Left lung (tissue), 10 donors: Measurements from ENCODE around the gene PDLIM5. TPM values are rescaled to one million over a fixed set of nuclear protein-coding genes. Genes with fewer than 3 reads are reported as not detected.

Source experiments
- ATAC-seq: fragments of 200-7000 bp; cut with Tn5 transposase; one replicate; pipeline ENCODE4 v1.9.1; 2020; ENCODE audit warnings: moderate library complexity
- DNase-seq, 4 donors: peaks; one replicate each; pipeline ENCODE4 v3.0.0-alpha.2; 2013 to 2020
- H3K27ac ChIP-seq, 2 donors: fragments of 200-600 bp; sonication (generic) in 1 of 2; one replicate each; pipeline versions ENCODE4 v1.5.0 to v1.8.0; 2020 to 2021
- H3K27me3 ChIP-seq, 2 donors: fragments of 200-600 bp; sonication (generic) in 1 of 2; one replicate each; pipeline versions ENCODE4 v1.5.0 to v1.8.0; 2020 to 2021
- H3K36me3 ChIP-seq, 2 donors: fragments of 200-600 bp; sonication (generic) in 1 of 2; one replicate each; pipeline versions ENCODE4 v1.5.0 to v1.8.0; 2020 to 2021
- H3K4me1 ChIP-seq, 2 donors: fragments of 200-600 bp; one replicate each; pipeline ENCODE4 v1.8.0; 2021
- H3K4me3 ChIP-seq, 2 donors: fragments of 200-600 bp; sonication (generic) in 1 of 2; one replicate each; pipeline versions ENCODE4 v1.5.0 to v1.8.0; 2020 to 2021; ENCODE audit warnings: mild to moderate bottlenecking in 1 of 2
- H3K9me3 ChIP-seq, 2 donors: fragments of 200-600 bp; sonication (generic) in 1 of 2; one replicate each; pipeline versions ENCODE4 v1.5.0 to v1.8.0; 2020 to 2021
- CTCF ChIP-seq, 2 donors: fragments of 200-600 bp; sonication (generic) in 1 of 2; IDR thresholded peaks; one replicate each; pipeline versions ENCODE4 v1.5.0 to v1.8.0; 2021; ENCODE audit warnings: antibody characterized with exemption in 2 of 2
- intact Hi-C, 2 donors: fragments of 100-400 bp; cut with DNase I; formaldehyde crosslinking; loops; one replicate each; pipeline versions ENCODE4 v1.11.2 to v1.14.2; 2022
- polyA plus RNA-seq, 6 donors: library from polyadenylated mRNA; unstranded; fragments of 120-200 nt; gene quantifications; one replicate each; pipeline ENCODE4 v1.2.1, GENCODE V29; 2013; ENCODE audit not compliant: insufficient read length in 6 of 6
- total RNA-seq, 2 donors: library from RNA; stranded (reverse); fragmentation: NEBNext Ultra II Directional; extraction: Animal tissue kit (Norgen Biotek cat#: 25700); gene quantifications; one replicate each; pipeline ENCODE4 v1.2.1, GENCODE V29; 2021
- donor health status: DM: no; HTN: yes; CAD: no.
- donor health status: DM: no; HTN: no; CAD: no.

PDLIM5 gene
- total and polyA plus RNA-seq, 8 donors = 18.3 to 105 (median 20.3) TPM

- Histone ChIP-seq H3K27ac (no peak overlapping the region), H3K9me3 (no peaks in the 10 kb centered on the region), H3K4me1 (peaks cover 12 to 53% of the 10 kb centered on the region in 2 donors), H3K4me3 (no peak overlapping the region), H3K27me3 (no peaks in the 10 kb centered on the region), H3K36me3 (no peaks in the 10 kb centered on the region)
- DNase-seq (no peak), ATAC-seq (no peak)
- TF ChIP-seq CTCF (IDR thresholded peaks at IDR 0.05) = no peak
- intact Hi-C loops = no loop called here
Observed at GRCh38 chr4:94537921-94538628, 86.3 kb downstream of the PDLIM5 start.

- H3K4me1 ChIP-seq = peaks cover 12 to 33% of the 10 kb centered on the region in 2 donors
- no peak for ATAC-seq
- H3K9me3 ChIP-seq = no peaks in the 10 kb centered on the region
- intact Hi-C loops = no loop called here
- no peaks in the 10 kb centered on the region for H3K27me3 ChIP-seq
- TF ChIP-seq CTCF (IDR thresholded peaks at IDR 0.05) = no peak
- DNase-seq = no peak
- H3K4me3 ChIP-seq = no peak overlapping the region
- H3K27ac ChIP-seq = no peak overlapping the region
- no peaks in the 10 kb centered on the region for H3K36me3 ChIP-seq
Observed at GRCh38 chr4:94540476-94540875, 88.7 kb downstream of the PDLIM5 start.

- no peak for TF ChIP-seq CTCF (IDR thresholded peaks at IDR 0.05)
- no peaks in the 10 kb centered on the region for H3K36me3 ChIP-seq
- no peak overlapping the region for H3K4me3 ChIP-seq
- H3K27me3 ChIP-seq = no peaks in the 10 kb centered on the region
- DNase-seq (no peak), ATAC-seq (no peak)
- intact Hi-C loops = no loop called here
- no peak overlapping the region for H3K27ac ChIP-seq
- H3K9me3 ChIP-seq = no peaks in the 10 kb centered on the region
- peaks cover 4 to 15% of the 10 kb centered on the region in 2 donors for H3K4me1 ChIP-seq
Observed at GRCh38 chr4:94544811-94545210, 93.1 kb downstream of the PDLIM5 start.

GRCh38 chr4:94545296-94545695 is 93.6 kb downstream of the PDLIM5 start:
- Histone ChIP-seq H3K36me3 (no peaks in the 10 kb centered on the region), H3K4me1 (peaks cover 4 to 15% of the 10 kb centered on the region in 2 donors), H3K4me3 (no peak overlapping the region), H3K9me3 (no peaks in the 10 kb centered on the region), H3K27ac (no peak overlapping the region), H3K27me3 (no peaks in the 10 kb centered on the region)
- intact Hi-C loops = no loop called here
- ATAC-seq (no peak), DNase-seq (no peak)
- no peak for TF ChIP-seq CTCF (IDR thresholded peaks at IDR 0.05)

GRCh38 chr4:94546949-94547348 is 95.2 kb downstream of the PDLIM5 start:
- no peak for ATAC-seq
- no peak overlapping the region for H3K27ac ChIP-seq

More at GRCh38 chr4:94546949-94547348, 95.2 kb downstream of the PDLIM5 start:
- H3K4me1 ChIP-seq = peaks cover 4 to 15% of the 10 kb centered on the region in 2 donors
- H3K36me3 ChIP-seq = no peaks in the 10 kb centered on the region
- intact Hi-C loops = no loop called here
- no peak for DNase-seq
- no peak overlapping the region for H3K4me3 ChIP-seq
- no peaks in the 10 kb centered on the region for H3K9me3 ChIP-seq
- H3K27me3 ChIP-seq = no peaks in the 10 kb centered on the region
- TF ChIP-seq CTCF (IDR thresholded peaks at IDR 0.05) = no peak
